H9 (cell line): ENCODE results near the gene PRKCA. TPM values are rescaled to one million over a fixed set of nuclear protein-coding genes. Genes with fewer than 3 reads are reported as not detected.

Experiments used
- DNase-seq: peaks from one replicate; pipeline ENCODE4 v3.0.0-alpha.2; 2017
- H2AFZ ChIP-seq: one replicate; pipeline ENCODE4 v1.6.1; 2013; ENCODE audit warnings: mild to moderate bottlenecking, low read length, control low read depth, moderate library complexity
- H2AK5ac ChIP-seq: 2 replicates; pipeline ENCODE4 v1.6.1; 2013; ENCODE audit warnings: low read length, control low read depth, mixed read lengths; ENCODE audit not compliant: insufficient read length
- H2BK120ac ChIP-seq: one replicate; pipeline ENCODE4 v1.6.1; 2013; ENCODE audit warnings: low read depth, mild to moderate bottlenecking, low read length, control low read depth, inconsistent platforms; ENCODE audit not compliant: poor library complexity, severe bottlenecking
- H2BK12ac ChIP-seq: 2 replicates; pipeline ENCODE4 v1.6.1; 2013; ENCODE audit warnings: low read length, control low read depth, mixed read lengths, low read depth; ENCODE audit not compliant: insufficient read length
- H2BK15ac ChIP-seq: 2 replicates; pipeline ENCODE4 v1.6.1; 2013; ENCODE audit warnings: low read depth, low read length, control low read depth
- H2BK20ac ChIP-seq: one replicate; pipeline ENCODE4 v1.6.1; 2013; ENCODE audit warnings: low read depth, mild to moderate bottlenecking, low read length, control low read depth, inconsistent platforms; ENCODE audit not compliant: poor library complexity, severe bottlenecking
- H2BK5ac ChIP-seq: 2 replicates; pipeline ENCODE4 v1.6.1; 2013; ENCODE audit warnings: low read length, control low read depth, mixed read lengths; ENCODE audit not compliant: insufficient read length
- H3K14ac ChIP-seq: 2 replicates; pipeline ENCODE4 v1.6.1; 2013; ENCODE audit warnings: low read length, control low read depth; ENCODE audit not compliant: insufficient read depth
- H3K18ac ChIP-seq: 2 replicates; pipeline ENCODE4 v1.6.1; 2013; ENCODE audit warnings: low read depth, mild to moderate bottlenecking, mixed read lengths, low read length, control low read depth; ENCODE audit not compliant: insufficient read length
- H3K23ac ChIP-seq: 2 replicates; pipeline ENCODE4 v1.6.1; 2013; ENCODE audit warnings: low read length, control low read depth, mixed read lengths, low read depth; ENCODE audit not compliant: insufficient read length
- H3K23me2 ChIP-seq: 2 replicates; pipeline ENCODE4 v1.6.1; 2013; ENCODE audit warnings: low read depth, mild to moderate bottlenecking, mixed read lengths, low read length, control low read depth; ENCODE audit not compliant: insufficient read length, poor library complexity, severe bottlenecking
- H3K27ac ChIP-seq: 2 replicates; pipeline ENCODE4 v1.5.1; 2013; ENCODE audit warnings: low read length, control low read depth, mixed read lengths, low read depth; ENCODE audit not compliant: insufficient read length
- H3K27me3 ChIP-seq: 2 replicates; pipeline ENCODE4 v1.6.1; 2013; ENCODE audit warnings: low read length, control low read depth, inconsistent platforms; ENCODE audit not compliant: insufficient read depth
- H3K4ac ChIP-seq: 2 replicates; pipeline ENCODE4 v1.6.1; 2013; ENCODE audit warnings: low read depth, mild to moderate bottlenecking, control low read depth, inconsistent platforms, low read length, moderate library complexity
- H3K4me1 ChIP-seq: 2 replicates; pipeline ENCODE4 v1.6.1; 2013; ENCODE audit warnings: low read length, control low read depth, inconsistent platforms; ENCODE audit not compliant: insufficient read depth
- H3K4me2 ChIP-seq: 2 replicates; pipeline ENCODE4 v1.6.1; 2013; ENCODE audit warnings: low read length, control low read depth, mixed read lengths; ENCODE audit not compliant: insufficient read length, insufficient read depth
- H3K56ac ChIP-seq: 2 replicates; pipeline ENCODE4 v1.6.1; 2013; ENCODE audit warnings: low read depth, mild to moderate bottlenecking, mixed read lengths, low read length, control low read depth; ENCODE audit not compliant: insufficient read length
- H3K79me1 ChIP-seq: 2 replicates; pipeline ENCODE4 v1.6.1; 2013; ENCODE audit warnings: low read depth, mild to moderate bottlenecking, moderate library complexity, low read length, control low read depth, inconsistent platforms; ENCODE audit not compliant: insufficient read depth, poor library complexity, severe bottlenecking
- H3K79me2 ChIP-seq: 2 replicates; pipeline ENCODE4 v1.6.1; 2013; ENCODE audit warnings: low read length, control low read depth, inconsistent platforms; ENCODE audit not compliant: insufficient read depth
- H3K9ac ChIP-seq: 2 replicates; pipeline ENCODE4 v1.6.1; 2013; ENCODE audit warnings: low read length, control low read depth, mixed read lengths; ENCODE audit not compliant: insufficient read length; ENCODE audit errors: extremely low read depth
- H3K9me3 ChIP-seq: one replicate; pipeline ENCODE4 v1.6.1; 2013; ENCODE audit warnings: low read depth, low read length, inconsistent platforms; ENCODE audit not compliant: control insufficient read depth
- H3T11ph ChIP-seq: one replicate; pipeline ENCODE4 v1.6.1; 2013; ENCODE audit warnings: mild to moderate bottlenecking, low read length, control low read depth, inconsistent platforms
- H4K20me1 ChIP-seq: one replicate; pipeline ENCODE4 v1.6.1; 2013; ENCODE audit not compliant: control insufficient read depth, insufficient read length, insufficient read depth
- H4K5ac ChIP-seq: 2 replicates; pipeline ENCODE4 v1.6.1; 2013; ENCODE audit warnings: low read depth, mild to moderate bottlenecking, mixed read lengths, low read length, control low read depth; ENCODE audit not compliant: insufficient read length
- H4K8ac ChIP-seq: replicated peaks from 2 replicates; pipeline ENCODE4 v1.6.1; 2013; ENCODE audit warnings: low read length, control low read depth, mixed read lengths, low read depth; ENCODE audit not compliant: insufficient read length
- H4K91ac ChIP-seq: 2 replicates; pipeline ENCODE4 v1.6.1; 2013; ENCODE audit warnings: low read depth, mild to moderate bottlenecking, moderate library complexity, mixed read lengths, low read length, control low read depth; ENCODE audit not compliant: insufficient read length
- H3K27ac Mint-ChIP-seq, 3 experiments: 2 replicates in 2 of 3; 3 replicates in 1 of 3; pipeline ENCODE4 v1.8.0; 2020 to 2021; ENCODE audit warnings: mixed read lengths in 3 of 3, mild to moderate bottlenecking in 1 of 3, moderate library complexity in 1 of 3
- H3K27me3 Mint-ChIP-seq: 2 replicates; pipeline ENCODE4 v1.8.0; 2021; ENCODE audit warnings: low read depth, mild to moderate bottlenecking, moderate library complexity, mixed read lengths
- H3K36me3 Mint-ChIP-seq, 3 experiments: 2 replicates in 2 of 3; 3 replicates in 1 of 3; pipeline ENCODE4 v1.8.0; 2020 to 2021; ENCODE audit warnings: low read depth in 3 of 3, mixed read lengths in 3 of 3; ENCODE audit not compliant: insufficient read depth in 1 of 3
- H3K4me1 Mint-ChIP-seq, 2 experiments: 2 replicates each; pipeline ENCODE4 v1.8.0; 2020; ENCODE audit warnings: mixed read lengths in 2 of 2
- H3K4me3 Mint-ChIP-seq, 2 experiments: 2 replicates in 1 of 2; 3 replicates in 1 of 2; pipeline ENCODE4 v1.8.0; 2020 to 2021; ENCODE audit warnings: mild to moderate bottlenecking in 2 of 2, mixed read lengths in 2 of 2, moderate library complexity in 1 of 2
- H3K9me3 Mint-ChIP-seq, 2 experiments: 2 replicates in 1 of 2; 3 replicates in 1 of 2; pipeline ENCODE4 v1.8.0; 2020; ENCODE audit warnings: mild to moderate bottlenecking in 2 of 2, mixed read lengths in 2 of 2, moderate library complexity in 1 of 2
- CTCF ChIP-seq: fragments of 200-600 bp; sonication (generic); conservative IDR thresholded peaks from 3 replicates; pipeline ENCODE4 v1.8.0; 2021; ENCODE audit warnings: antibody characterized with exemption, mild to moderate bottlenecking
- WGBS: extraction: QIAGEN DNeasy Blood & Tissue Kit; methylation state at CpG from one replicate; pipeline ENCODE4 v1.1.7; 2013; ENCODE audit warnings: missing lambda C conversion rate, low lambda C conversion rate, mixed read lengths; ENCODE audit not compliant: insufficient read length; ENCODE audit errors: extremely low coverage; 5-methylcytosine and 5-hydroxymethylcytosine counted together
- total RNA-seq: library from RNA; stranded (reverse); gene quantifications from 2 replicates; pipeline ENCODE4 v1.2.1, GENCODE V29; 2021

The PRKCA gene
- total RNA-seq, 1 experiment from 2014 or later = 10.5 TPM

- TF ChIP-seq CTCF = no peak
- H3K9me3 Mint-ChIP-seq = no peaks in the 10 kb centered on the region
- no peak overlapping the region for H3K4me2 ChIP-seq
- no peak overlapping the region for H4K5ac ChIP-seq
- no peak overlapping the region for H4K91ac ChIP-seq
- no peak overlapping the region for H3K9ac ChIP-seq
- no peak overlapping the region for H2BK5ac ChIP-seq
- no peak overlapping the region for H2AK5ac ChIP-seq
- peaks cover 4% of the 10 kb centered on the region; the same call in 1 of the 2 replicates for H3K4me1 ChIP-seq
- no peak overlapping the region for H3K18ac ChIP-seq
- H2BK15ac ChIP-seq = no peak overlapping the region
- no peaks in the 10 kb centered on the region; a peak in 1 of 7 replicates for H3K36me3 Mint-ChIP-seq
- no peak overlapping the region for H3K4me3 Mint-ChIP-seq
- no peaks in the 10 kb centered on the region for H4K20me1 ChIP-seq
- H3K27me3 Mint-ChIP-seq = no peaks in the 10 kb centered on the region
- H2BK120ac ChIP-seq = no peak overlapping the region
- no peaks in the 10 kb centered on the region for H3K79me2 ChIP-seq
- H3K4ac ChIP-seq = no peak overlapping the region
- no peak overlapping the region for H2AFZ ChIP-seq
- no peak overlapping the region for H2BK20ac ChIP-seq
- no peaks in the 10 kb centered on the region for H3K23me2 ChIP-seq
- H3T11ph ChIP-seq = no peak overlapping the region
- no peaks in the 10 kb centered on the region for H3K79me1 ChIP-seq
- H4K8ac ChIP-seq = no peak overlapping the region
- no peak overlapping the region for H3K27ac ChIP-seq
- H3K27ac Mint-ChIP-seq = no peak overlapping the region
- no peaks in the 10 kb centered on the region for H3K9me3 ChIP-seq
- H3K23ac ChIP-seq = no peak overlapping the region
- H3K4me1 Mint-ChIP-seq = peaks cover 29 to 30% of the 10 kb centered on the region in 2 experiments
- H2BK12ac ChIP-seq = no peak overlapping the region
- no peak for DNase-seq
- H3K56ac ChIP-seq = no peak overlapping the region
- no peaks in the 10 kb centered on the region for H3K27me3 ChIP-seq
- H3K14ac ChIP-seq = no peak overlapping the region
- 100% methylated on average over 1 of the region's 5 CpGs for WGBS
These were observed 185.6 kb downstream of the PRKCA start for GRCh38 chr17:66487981-66488468.
